ENCODE measurements around the gene PRKCB.

The PRKCB gene

GRCh38 chr16:24116989-24117388 lies 281.2 kb downstream of the PRKCB start (continued):
- TF ChIP-seq, protein P1, sequence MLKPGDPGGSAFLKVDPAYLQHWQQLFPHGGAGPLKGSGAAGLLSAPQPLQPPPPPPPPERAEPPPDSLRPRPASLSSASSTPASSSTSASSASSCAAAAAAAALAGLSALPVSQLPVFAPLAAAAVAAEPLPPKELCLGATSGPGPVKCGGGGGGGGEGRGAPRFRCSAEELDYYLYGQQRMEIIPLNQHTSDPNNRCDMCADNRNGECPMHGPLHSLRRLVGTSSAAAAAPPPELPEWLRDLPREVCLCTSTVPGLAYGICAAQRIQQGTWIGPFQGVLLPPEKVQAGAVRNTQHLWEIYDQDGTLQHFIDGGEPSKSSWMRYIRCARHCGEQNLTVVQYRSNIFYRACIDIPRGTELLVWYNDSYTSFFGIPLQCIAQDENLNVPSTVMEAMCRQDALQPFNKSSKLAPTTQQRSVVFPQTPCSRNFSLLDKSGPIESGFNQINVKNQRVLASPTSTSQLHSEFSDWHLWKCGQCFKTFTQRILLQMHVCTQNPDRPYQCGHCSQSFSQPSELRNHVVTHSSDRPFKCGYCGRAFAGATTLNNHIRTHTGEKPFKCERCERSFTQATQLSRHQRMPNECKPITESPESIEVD (tag by site-specific recombination; IDR thresholded peaks at IDR 0.05) = peak; percentile 90
- TF ChIP-seq, protein P2, sequence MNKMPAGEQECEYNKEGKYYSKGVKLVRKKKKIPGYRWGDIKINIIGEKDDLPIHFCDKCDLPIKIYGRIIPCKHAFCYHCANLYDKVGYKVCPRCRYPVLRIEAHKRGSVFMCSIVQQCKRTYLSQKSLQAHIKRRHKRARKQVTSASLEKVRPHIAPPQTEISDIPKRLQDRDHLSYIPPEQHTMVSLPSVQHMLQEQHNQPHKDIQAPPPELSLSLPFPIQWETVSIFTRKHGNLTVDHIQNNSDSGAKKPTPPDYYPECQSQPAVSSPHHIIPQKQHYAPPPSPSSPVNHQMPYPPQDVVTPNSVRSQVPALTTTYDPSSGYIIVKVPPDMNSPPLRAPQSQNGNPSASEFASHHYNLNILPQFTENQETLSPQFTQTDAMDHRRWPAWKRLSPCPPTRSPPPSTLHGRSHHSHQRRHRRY (tag by site-specific recombination; IDR thresholded peaks at IDR 0.05) = no peak
- TF ChIP-seq ZNF239 (tag by site-specific recombination; IDR thresholded peaks at IDR 0.05) = no peak
- TF ChIP-seq ZNF521 (tag by site-specific recombination; IDR thresholded peaks at IDR 0.05) = no peak
- TF ChIP-seq ZNF660 (tag by site-specific recombination; IDR thresholded peaks at IDR 0.05) = no peak
- no peak for TF ChIP-seq HIC1 (tag by site-specific recombination; IDR thresholded peaks at IDR 0.05)
- no peak for TF ChIP-seq BCL6B (tag by site-specific recombination; IDR thresholded peaks at IDR 0.05)
- no peak for TF ChIP-seq ZNF529 (tag by site-specific recombination; IDR thresholded peaks at IDR 0.05; ENCODE audit: insufficient replicate concordance)
- 0 out of 2 replicates have a peak, but pooled peaks have one; percentile 23 for TF ChIP-seq ZBTB17 (tag by site-specific recombination; IDR thresholded peaks at IDR 0.05)
- TF ChIP-seq ZNF596 (tag by site-specific recombination; IDR thresholded peaks at IDR 0.05) = no peak
- TF ChIP-seq KLF7 (tag by site-specific recombination; IDR thresholded peaks at IDR 0.05; ENCODE audit: borderline replicate concordance) = no peak
- TF ChIP-seq ZNF488 (tag by site-specific recombination; IDR thresholded peaks at IDR 0.05) = no peak
- TF ChIP-seq ZNF548 (tag by site-specific recombination; IDR thresholded peaks at IDR 0.05) = no peak
- TF ChIP-seq YY2 (tag by site-specific recombination; IDR thresholded peaks at IDR 0.05) = no peak
- TF ChIP-seq ZXDB (tag by site-specific recombination; IDR thresholded peaks at IDR 0.05) = no peak
- TF ChIP-seq ZNF664 (tag by site-specific recombination; IDR thresholded peaks at IDR 0.05) = no peak
- no peak for TF ChIP-seq ZNF341 (tag by site-specific recombination; IDR thresholded peaks at IDR 0.05; ENCODE audit: low read depth)
- TF ChIP-seq HOXC10 (CRISPR knock-in tag; IDR thresholded peaks at IDR 0.05) = no peak
- TF ChIP-seq, protein P3, sequence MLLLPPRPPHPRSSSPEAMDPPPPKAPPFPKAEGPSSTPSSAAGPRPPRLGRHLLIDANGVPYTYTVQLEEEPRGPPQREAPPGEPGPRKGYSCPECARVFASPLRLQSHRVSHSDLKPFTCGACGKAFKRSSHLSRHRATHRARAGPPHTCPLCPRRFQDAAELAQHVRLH (tag by site-specific recombination; IDR thresholded peaks at IDR 0.05) = no peak
- no peak for TF ChIP-seq ZNF561 (tag by site-specific recombination; IDR thresholded peaks at IDR 0.05; ENCODE audit: borderline replicate concordance)
- no peak for TF ChIP-seq ZNF585B (tag by site-specific recombination; IDR thresholded peaks at IDR 0.05)
- no peak for TF ChIP-seq ZNF354C (tag by site-specific recombination; IDR thresholded peaks at IDR 0.05; ENCODE audit: borderline replicate concordance, low read depth)
- no peak for TF ChIP-seq ZNF530 (tag by site-specific recombination; IDR thresholded peaks at IDR 0.05; ENCODE audit: low read depth)
- no peak for TF ChIP-seq ZNF747 (tag by site-specific recombination; IDR thresholded peaks at IDR 0.05)
- peak; percentile 24; the same call in 1 of the 2 replicates for TF ChIP-seq SCRT2 (tag by site-specific recombination; IDR thresholded peaks at IDR 0.05)
- TF ChIP-seq ZNF843 (tag by site-specific recombination; IDR thresholded peaks at IDR 0.05) = peak; percentile 55
- TF ChIP-seq, protein P4, sequence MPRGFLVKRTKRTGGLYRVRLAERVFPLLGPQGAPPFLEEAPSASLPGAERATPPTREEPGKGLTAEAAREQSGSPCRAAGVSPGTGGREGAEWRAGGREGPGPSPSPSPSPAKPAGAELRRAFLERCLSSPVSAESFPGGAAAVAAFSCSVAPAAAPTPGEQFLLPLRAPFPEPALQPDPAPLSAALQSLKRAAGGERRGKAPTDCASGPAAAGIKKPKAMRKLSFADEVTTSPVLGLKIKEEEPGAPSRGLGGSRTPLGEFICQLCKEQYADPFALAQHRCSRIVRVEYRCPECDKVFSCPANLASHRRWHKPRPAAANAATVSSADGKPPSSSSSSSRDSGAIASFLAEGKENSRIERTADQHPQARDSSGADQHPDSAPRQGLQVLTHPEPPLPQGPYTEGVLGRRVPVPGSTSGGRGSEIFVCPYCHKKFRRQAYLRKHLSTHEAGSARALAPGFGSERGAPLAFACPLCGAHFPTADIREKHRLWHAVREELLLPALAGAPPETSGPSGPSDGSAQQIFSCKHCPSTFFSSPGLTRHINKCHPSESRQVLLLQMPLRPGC (tag by site-specific recombination; IDR thresholded peaks at IDR 0.05) = peak; percentile 87
- no peak for TF ChIP-seq ZFP69B (tag by site-specific recombination; IDR thresholded peaks at IDR 0.05)
- TF ChIP-seq ZNF23 (tag by site-specific recombination; IDR thresholded peaks at IDR 0.05; ENCODE audit: borderline replicate concordance) = no peak
- TF ChIP-seq ZNF626 (tag by site-specific recombination; IDR thresholded peaks at IDR 0.05) = no peak
- peak; percentile 85 for TF ChIP-seq OSR2 (tag by site-specific recombination; IDR thresholded peaks at IDR 0.05)

Measured in HEK293 (cell line).